Endothelial cell of umbilical vein (primary cell): ENCODE results near the gene TMC4.

Experiments used
- CTCF ChIP-seq, 2 donors: IDR thresholded peaks; 1 replicate in 1 of 2; 2 replicates in 1 of 2; pipeline ENCODE4 v1.5.1; 2011; ENCODE audit warnings: low read length in 2 of 2, mild to moderate bottlenecking in 2 of 2, moderate library complexity in 2 of 2, control low read depth in 1 of 2, inconsistent platforms in 1 of 2, low read depth in 1 of 2; ENCODE audit not compliant: insufficient read depth in 1 of 2; ENCODE audit errors: extremely low read depth in 1 of 2
- POLR2A ChIP-seq: IDR thresholded peaks from 2 replicates; pipeline ENCODE4 v1.6.1; 2012; ENCODE audit warnings: low read depth, mild to moderate bottlenecking, control low read depth, low read length
- POLR2AphosphoS5 ChIP-seq: IDR thresholded peaks from 2 replicates; pipeline ENCODE4 v1.6.1; 2012; ENCODE audit warnings: low read depth, mild to moderate bottlenecking, control low read depth, low read length, moderate library complexity; ENCODE audit not compliant: insufficient read depth

- no peak for TF ChIP-seq POLR2AphosphoS5
- no peak for TF ChIP-seq POLR2A
- no peak for TF ChIP-seq CTCF (IDR thresholded peaks at IDR 0.05; ENCODE audit: extremely low read depth in 1 of 2, insufficient read depth in 1 of 2, low read depth in 1 of 2, low read length in 2 of 2)
Observed at GRCh38 chr19:54128441-54128725, 44.6 kb downstream of the TMC4 start.
